LoVo (cell line): ENCODE measurements around the gene FAM107B.

Experiments
- DNase-seq: peaks from one replicate; pipeline ENCODE4 v3.0.0-alpha.2; 2016; ENCODE audit warnings: low spot score

FAM107B gene

GRCh38 chr10:14578060-14578952 is 196.4 kb downstream of the FAM107B start:
- DNase-seq, result no peak

- no peak for DNase-seq
Observed at GRCh38 chr10:14574885-14575284, 199.8 kb downstream of the FAM107B start.

GRCh38 chr10:14574291-14574690 is 200.4 kb downstream of the FAM107B start:
- no peak for DNase-seq

GRCh38 chr10:14573666-14574261 is 200.9 kb downstream of the FAM107B start:
- DNase-seq, result peak; percentile 17

- DNase-seq, result no peak
Observed at GRCh38 chr10:14572811-14573210, 201.9 kb downstream of the FAM107B start.

- DNase-seq, result no peak
Observed at GRCh38 chr10:14571866-14572507, 202.7 kb downstream of the FAM107B start.

- DNase-seq, result no peak
Observed at GRCh38 chr10:14570800-14571199, 203.9 kb downstream of the FAM107B start.

- no peak for DNase-seq
Observed at GRCh38 chr10:14569274-14570060, 205.2 kb downstream of the FAM107B start.

- DNase-seq, result no peak
Observed at GRCh38 chr10:14567421-14567820, 207.3 kb downstream of the FAM107B start.

- no peak for DNase-seq
Observed at GRCh38 chr10:14566498-14566897, 208.2 kb downstream of the FAM107B start.

- no peak for DNase-seq
Observed at GRCh38 chr10:14565199-14565598, 209.5 kb downstream of the FAM107B start.

- DNase-seq, result no peak
Observed at GRCh38 chr10:14564268-14564744, 210.4 kb downstream of the FAM107B start.

- DNase-seq, result no peak
Observed at GRCh38 chr10:14563359-14563940, 211.2 kb downstream of the FAM107B start.

- DNase-seq, result no peak
Observed at GRCh38 chr10:14563076-14563336, 211.7 kb downstream of the FAM107B start.

GRCh38 chr10:14562218-14563075 is 212.2 kb downstream of the FAM107B start:
- no peak for DNase-seq

GRCh38 chr10:14560791-14561765 is 213.6 kb downstream of the FAM107B start:
- no peak for DNase-seq

GRCh38 chr10:14560274-14560673 is 214.4 kb downstream of the FAM107B start:
- no peak for DNase-seq

- no peak for DNase-seq
Observed at GRCh38 chr10:14558025-14558424, 216.7 kb downstream of the FAM107B start.

GRCh38 chr10:14557567-14557966 is 217.1 kb downstream of the FAM107B start:
- no peak for DNase-seq
